Tibial artery (tissue), 4 donors: ENCODE data around the gene AIMP2.
"Not testable (repeated sequence)": the region's sequence is repeated elsewhere in the genome, so short reads cannot be mapped to it uniquely, and the experiment has no call there.

Source experiments
- DNase-seq, 2 donors: peaks; one replicate each; pipeline ENCODE4 v3.0.0-alpha.2; 2019
- H3K27ac ChIP-seq, 2 donors: fragments of 200-600 bp; sonication (generic) in 1 of 2; 1 replicate in 1 of 2; 2 replicates in 1 of 2; pipeline ENCODE4 v1.5.1; 2018 to 2019; ENCODE audit warnings: mild to moderate bottlenecking in 1 of 2
- H3K27me3 ChIP-seq, 2 donors: fragments of 200-600 bp; sonication (generic) in 1 of 2; one replicate each; pipeline versions ENCODE4 v1.5.1 to v1.6.0; 2016 to 2019
- H3K36me3 ChIP-seq, 3 donors: fragments of 200-600 bp; sonication (generic) in 2 of 3; one replicate each; pipeline ENCODE4 v1.5.1; 2016 to 2019; ENCODE audit warnings: mild to moderate bottlenecking in 2 of 3
- H3K4me1 ChIP-seq, 4 donors: fragments of 200-600 bp; sonication (generic) in 2 of 4; 1 replicate in 3 of 4; 2 replicates in 1 of 4; pipeline ENCODE4 v1.5.1; 2016 to 2019
- H3K4me3 ChIP-seq, 2 donors: fragments of 200-600 bp; sonication (generic) in 1 of 2; 1 replicate in 1 of 2; 2 replicates in 1 of 2; pipeline ENCODE4 v1.5.1; 2018 to 2019; ENCODE audit warnings: mild to moderate bottlenecking in 2 of 2
- H3K9me3 ChIP-seq, 3 donors: fragments of 200-600 bp; sonication (generic) in 1 of 3; one replicate each; pipeline ENCODE4 v1.5.1; 2016 to 2019
- CTCF ChIP-seq, 2 experiments: fragments of 200-600 bp in 1 of 2; fragments of 450-650 bp in 1 of 2; IDR thresholded peaks; one replicate each; pipeline ENCODE4 v1.5.1; 2017 to 2019; ENCODE audit warnings: antibody characterized with exemption in 2 of 2, mild to moderate bottlenecking in 1 of 2, moderate library complexity in 1 of 2
- intact Hi-C: fragments of 100-400 bp; cut with DNase I; formaldehyde crosslinking; loops from one replicate; pipeline ENCODE4 v1.15.0; 2023; ENCODE audit warnings: low total_unique reads

The AIMP2 gene

DNA sequence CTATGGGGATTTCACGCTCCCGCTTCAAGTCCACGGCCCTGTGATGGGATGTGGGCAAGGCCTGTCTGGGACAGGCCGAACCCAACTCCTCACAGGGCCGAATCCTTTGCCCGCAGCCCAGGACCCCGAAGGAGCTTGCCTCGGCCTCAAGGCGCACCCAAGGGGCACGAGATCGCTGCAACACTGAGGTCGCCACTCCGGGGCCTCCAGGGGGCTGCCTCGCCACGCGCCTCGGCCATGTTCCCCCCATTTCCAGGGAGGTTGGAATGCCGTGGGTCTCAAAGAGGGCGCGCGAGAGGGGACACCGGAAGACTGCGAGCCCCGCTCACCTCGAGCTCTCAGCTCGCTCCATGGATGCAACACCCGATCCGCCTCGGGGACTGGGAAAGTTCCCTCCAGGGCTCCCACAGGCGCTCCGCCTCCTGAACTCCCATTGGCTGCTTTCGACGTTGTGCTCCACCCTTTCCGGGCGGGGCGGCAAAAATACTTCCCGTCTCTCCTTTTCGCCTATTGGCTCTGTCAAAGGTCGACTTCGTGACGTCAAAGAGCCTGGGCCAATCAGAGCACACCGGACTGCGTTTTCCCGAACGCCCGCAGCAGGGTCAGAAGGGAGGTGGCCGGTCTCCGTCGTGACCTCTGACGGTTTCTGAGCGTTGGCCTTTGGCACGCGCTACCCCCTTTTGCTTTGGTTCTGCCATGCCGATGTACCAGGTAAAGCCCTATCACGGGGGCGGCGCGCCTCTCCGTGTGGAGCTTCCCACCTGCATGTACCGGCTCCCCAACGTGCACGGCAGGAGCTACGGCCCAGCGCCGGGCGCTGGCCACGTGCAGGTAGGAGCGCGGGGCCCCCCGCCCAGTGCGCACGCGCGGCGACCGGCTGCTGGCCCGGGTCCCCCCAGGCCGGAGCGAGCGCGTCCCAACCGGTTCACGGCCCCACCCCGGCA, at the start of gene AIMP2, which contains the start of gene PMS2:
Gene AIMP2, plus strand, starts transcription at position 605 of the 944 bp plus-strand sequence. Its CDS starts 92 bp downstream, at position 697.
Gene PMS2, minus strand, starts transcription at position 382 of the 944 bp plus-strand sequence. Its CDS starts 30 bp downstream, at position 352.
- intact Hi-C loops, result no loop called here
- Histone ChIP-seq H3K27me3 (no peaks in the 10 kb centered on the region), H3K4me1 (peaks cover 0 to 24% (median 9%) of the 10 kb centered on the region in 4 donors), H3K4me3 (peak within 1 kb of the TSS; percentile 86 to 93), H3K27ac (peak within 1 kb of the TSS; percentile 74 to 91), H3K9me3 (no peaks in the 10 kb centered on the region), H3K36me3 (peaks cover 0 to 12% (median 0%) of the 10 kb centered on the region in 3 donors)
- peak in 1 of 2 experiments; percentile 4 for TF ChIP-seq CTCF (IDR thresholded peaks at IDR 0.05)
- peak; percentile 98 to 99 for DNase-seq

GRCh38 chr7:5963205-5963604, 45.9 kb upstream of the AIMP2 start:
- DNase-seq, intact Hi-C loops, H3K9me3 ChIP-seq, H3K36me3 ChIP-seq, H3K4me1 ChIP-seq, H3K27ac ChIP-seq, H3K4me3 ChIP-seq, H3K27me3 ChIP-seq: not testable (repeated sequence)

DNA sequence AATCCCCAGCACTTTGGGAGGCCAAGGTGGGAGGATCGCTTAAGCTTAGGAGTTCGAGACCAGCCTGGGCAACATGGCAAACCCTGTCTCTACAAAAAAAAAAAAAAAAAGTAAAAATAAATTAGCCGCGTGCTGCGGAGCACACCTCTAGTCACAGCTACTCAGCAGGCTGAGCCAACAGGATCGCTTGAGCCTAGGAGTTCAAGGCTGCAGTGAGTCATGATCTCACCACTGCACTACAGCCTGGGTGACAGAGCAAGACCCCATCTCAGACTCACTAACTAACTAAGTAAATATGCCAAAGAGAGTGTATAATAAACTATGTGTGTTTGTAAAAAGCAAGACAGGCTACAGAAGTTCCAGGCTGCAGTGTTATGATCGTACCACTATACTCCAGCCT, 45.3 kb upstream of the AIMP2 start:
- intact Hi-C loops, H3K27me3 ChIP-seq, H3K4me3 ChIP-seq, H3K36me3 ChIP-seq, H3K9me3 ChIP-seq, H3K4me1 ChIP-seq, H3K27ac ChIP-seq, DNase-seq: not testable (repeated sequence)

DNA sequence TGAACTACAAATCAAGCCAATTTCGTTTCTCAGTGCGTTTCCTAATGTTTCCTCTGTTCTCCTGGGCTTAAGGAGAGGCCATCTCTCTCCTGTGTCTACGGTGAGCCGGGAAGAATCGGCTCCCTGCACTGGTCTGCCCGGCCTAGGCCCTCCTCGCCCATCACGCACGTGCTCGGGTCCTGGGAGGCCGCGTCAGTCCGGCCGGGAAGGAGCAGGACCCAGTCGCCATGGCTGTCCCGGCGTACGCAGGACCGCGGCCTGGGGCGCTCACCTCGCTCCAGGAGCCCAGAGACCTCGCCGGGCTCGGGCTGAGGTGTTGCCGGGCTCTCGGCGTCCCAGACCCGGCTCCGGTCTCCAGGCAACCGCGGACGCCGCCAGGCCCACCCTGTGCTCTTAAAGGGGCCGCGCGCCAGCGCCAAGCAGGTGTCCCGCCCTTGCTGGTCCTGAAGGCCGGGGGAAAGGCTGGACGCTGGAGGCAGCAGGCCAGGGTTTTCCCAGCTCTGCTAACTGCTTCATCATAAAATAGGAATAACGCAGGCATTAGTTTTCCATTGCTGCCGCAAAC, 38.6 kb upstream of the AIMP2 start, which contains the start of gene RSPH10B:
Gene RSPH10B, minus strand, starts transcription at position 343 of the 565 bp plus-strand sequence. CDS start 3,573 bp downstream, outside the sequence.
- not testable (repeated sequence) for H3K9me3 ChIP-seq, H3K4me1 ChIP-seq

GRCh38 chr7:5973580-5973979, 35.5 kb upstream of the AIMP2 start:
- H3K27ac ChIP-seq, H3K4me1 ChIP-seq, DNase-seq, H3K9me3 ChIP-seq, H3K4me3 ChIP-seq, H3K27me3 ChIP-seq, intact Hi-C loops: not testable (repeated sequence)
- peaks cover 0 to 13% (median 0%) of the 10 kb centered on the region in 3 donors for H3K36me3 ChIP-seq

More for the DNA sequence above, 38.6 kb upstream of the AIMP2 start, which contains the start of gene RSPH10B:
- DNase-seq, intact Hi-C loops, H3K36me3 ChIP-seq, H3K27ac ChIP-seq, H3K27me3 ChIP-seq, H3K4me3 ChIP-seq: not testable (repeated sequence)

DNA sequence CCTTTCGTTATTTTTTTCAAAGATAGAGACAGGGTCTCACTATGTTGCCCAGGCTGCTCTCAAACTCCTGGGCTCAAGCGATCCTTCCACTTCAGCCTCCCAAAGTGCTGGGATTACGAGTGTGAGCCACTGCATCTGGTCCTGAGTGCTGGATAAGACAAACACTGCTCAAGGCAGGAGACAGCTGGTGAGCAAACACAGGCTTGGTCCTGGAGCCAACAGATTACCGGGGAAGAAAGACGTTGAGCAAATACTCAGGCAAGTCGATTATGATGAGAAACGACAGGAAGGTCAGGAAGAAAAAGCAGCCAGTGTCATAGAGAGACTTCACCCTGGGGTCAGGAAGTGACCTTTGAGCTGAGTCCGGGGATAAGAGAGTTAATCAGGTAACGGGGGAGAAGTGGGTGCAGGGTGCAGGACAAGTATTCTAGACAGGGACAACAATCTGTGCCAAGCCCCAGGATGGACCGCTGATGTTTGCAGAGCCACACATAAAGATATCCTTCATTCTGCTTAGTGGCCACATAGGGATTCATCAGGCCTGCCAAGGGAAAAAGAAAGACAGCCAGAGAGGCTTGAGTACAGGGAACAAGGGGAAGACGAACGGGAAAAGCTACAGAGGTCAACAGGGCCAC, 29.3 kb upstream of the AIMP2 start:
- H3K36me3 ChIP-seq, result peaks cover 0 to 18% (median 5%) of the 10 kb centered on the region in 3 donors
- H3K4me3 ChIP-seq, intact Hi-C loops, H3K4me1 ChIP-seq, H3K27me3 ChIP-seq, DNase-seq, H3K9me3 ChIP-seq, H3K27ac ChIP-seq: not testable (repeated sequence)

DNA sequence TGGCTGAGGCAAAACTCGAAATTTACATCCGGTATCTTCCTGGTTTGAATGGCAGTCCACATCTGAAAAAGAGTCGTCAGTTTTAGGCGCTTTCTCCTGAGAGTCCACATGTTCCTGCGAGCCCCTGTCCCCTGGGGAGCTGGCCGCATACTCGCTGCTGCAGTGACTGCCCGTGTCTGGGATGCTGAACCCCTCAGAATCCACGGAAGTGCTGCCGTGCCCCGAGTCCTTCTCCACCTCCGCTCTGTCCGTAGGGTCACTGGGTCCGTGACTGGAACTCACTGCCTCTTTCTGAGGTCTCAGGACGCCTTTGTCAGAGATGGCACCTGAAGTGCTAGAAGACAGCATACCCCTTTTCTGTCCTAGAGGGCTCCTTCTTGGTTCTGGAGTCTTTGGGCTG, 22.0 kb upstream of the AIMP2 start:
- H3K36me3 ChIP-seq, result peaks cover 32 to 61% (median 32%) of the 10 kb centered on the region in 3 donors

GRCh38 chr7:5997210-5997808, 11.8 kb upstream of the AIMP2 start:
- intact Hi-C loops, result loop anchor here (10.0 kb wide), 1 partner anchor 327 kb away; no protein-coding TSS in a partner anchor

More for the DNA sequence above, 22.0 kb upstream of the AIMP2 start:
- H3K4me3 ChIP-seq, H3K27ac ChIP-seq, H3K4me1 ChIP-seq, DNase-seq, intact Hi-C loops, H3K27me3 ChIP-seq, H3K9me3 ChIP-seq: not testable (repeated sequence)

More at GRCh38 chr7:5997210-5997808, 11.8 kb upstream of the AIMP2 start:
- peak; percentile 55 to 64 for TF ChIP-seq CTCF (IDR thresholded peaks at IDR 0.05)
- Histone ChIP-seq H3K9me3 (no peaks in the 10 kb centered on the region), H3K36me3 (peaks cover 22 to 75% (median 55%) of the 10 kb centered on the region in 3 donors), H3K4me3 (no peak overlapping the region), H3K27me3 (no peaks in the 10 kb centered on the region), H3K27ac (peak overlapping the region in 1 of 2 donors; percentile 38), H3K4me1 (peaks cover 0 to 4% (median 0%) of the 10 kb centered on the region in 4 donors)
- DNase-seq, result peak in 1 of 2 donors; percentile 47
